ENCODE data around the gene TRMT11.

TRMT11 gene

DNA sequence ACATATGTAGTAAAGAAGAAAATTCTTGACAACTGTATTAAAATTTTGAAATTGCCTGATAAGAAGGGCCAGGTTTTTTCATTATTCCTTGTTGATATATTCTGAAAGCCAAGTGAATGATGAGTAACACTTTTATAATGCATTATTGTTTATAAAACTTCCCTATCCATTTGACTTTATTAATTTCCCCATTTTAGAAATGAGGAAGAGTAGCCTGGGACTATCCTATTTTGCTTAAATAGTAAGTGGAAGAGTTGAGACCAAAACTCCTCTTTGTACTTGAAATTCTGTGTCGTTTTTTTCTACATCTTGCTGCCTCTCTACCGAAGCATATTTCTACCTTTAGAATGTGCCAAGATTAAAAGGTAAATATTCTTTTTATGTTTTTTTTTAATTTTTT, 39.7 kb downstream of the TRMT11 start:
- Histone ChIP-seq H2AFZ (ENCODE audit: low read depth, low read length, severe bottlenecking) (no peak overlapping the region), H4K20me1 (ENCODE audit: low read depth, low read length) (no peaks in the 10 kb centered on the region), H3F3A (ENCODE audit: insufficient read depth) (peaks cover 10% of the 10 kb centered on the region; the same call in 1 of the 2 replicates), H3K9me3 (ENCODE audit: insufficient read depth, low read length) (no peaks in the 10 kb centered on the region), H3K9ac (ENCODE audit: low read length) (no peak overlapping the region), H3K4me3 (ENCODE audit: insufficient read depth, low read length, poor library complexity, severe bottlenecking) (no peak overlapping the region), H3K27ac (ENCODE audit: low read depth, low read length) (no peak overlapping the region), H3K4me2 (ENCODE audit: low read depth, low read length, poor library complexity, severe bottlenecking) (no peak overlapping the region), H3K9me2 (replicated peaks; ENCODE audit: insufficient read depth, low read length) (no peaks in the 10 kb centered on the region), H3K36me3 (ENCODE audit: low read length) (peaks cover 44% of the 10 kb centered on the region), H3K27me3 (ENCODE audit: low read length) (no peaks in the 10 kb centered on the region), H3K79me2 (ENCODE audit: insufficient read depth, low read length) (no peaks in the 10 kb centered on the region)
- TF ChIP-seq EZH2phosphoT487 (conservative IDR thresholded peaks at IDR 0.05; ENCODE audit: low read length), result no peak
- TF ChIP-seq, protein P1, sequence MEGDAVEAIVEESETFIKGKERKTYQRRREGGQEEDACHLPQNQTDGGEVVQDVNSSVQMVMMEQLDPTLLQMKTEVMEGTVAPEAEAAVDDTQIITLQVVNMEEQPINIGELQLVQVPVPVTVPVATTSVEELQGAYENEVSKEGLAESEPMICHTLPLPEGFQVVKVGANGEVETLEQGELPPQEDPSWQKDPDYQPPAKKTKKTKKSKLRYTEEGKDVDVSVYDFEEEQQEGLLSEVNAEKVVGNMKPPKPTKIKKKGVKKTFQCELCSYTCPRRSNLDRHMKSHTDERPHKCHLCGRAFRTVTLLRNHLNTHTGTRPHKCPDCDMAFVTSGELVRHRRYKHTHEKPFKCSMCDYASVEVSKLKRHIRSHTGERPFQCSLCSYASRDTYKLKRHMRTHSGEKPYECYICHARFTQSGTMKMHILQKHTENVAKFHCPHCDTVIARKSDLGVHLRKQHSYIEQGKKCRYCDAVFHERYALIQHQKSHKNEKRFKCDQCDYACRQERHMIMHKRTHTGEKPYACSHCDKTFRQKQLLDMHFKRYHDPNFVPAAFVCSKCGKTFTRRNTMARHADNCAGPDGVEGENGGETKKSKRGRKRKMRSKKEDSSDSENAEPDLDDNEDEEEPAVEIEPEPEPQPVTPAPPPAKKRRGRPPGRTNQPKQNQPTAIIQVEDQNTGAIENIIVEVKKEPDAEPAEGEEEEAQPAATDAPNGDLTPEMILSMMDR (IDR thresholded peaks at IDR 0.05; ENCODE audit: insufficient read depth, low read length, poor library complexity, severe bottlenecking), result no peak

DNA sequence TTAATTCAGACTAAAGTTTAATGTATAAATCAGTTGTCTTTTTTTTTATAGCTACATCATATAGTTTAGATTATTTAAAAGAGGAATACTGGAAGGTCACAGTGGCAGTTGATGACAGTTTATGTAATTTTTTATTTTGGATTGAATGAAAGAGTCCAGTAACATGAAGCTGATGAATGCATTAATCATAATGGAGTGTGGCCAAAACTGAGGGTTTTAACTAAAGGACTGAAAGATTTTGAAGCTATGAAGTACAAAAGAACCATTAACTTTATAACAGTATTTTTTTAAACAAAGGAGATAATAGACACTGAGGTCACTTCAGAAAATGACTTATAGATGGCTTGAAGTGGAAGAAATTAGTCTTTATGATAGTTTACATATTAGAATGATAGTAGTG, 41.3 kb downstream of the TRMT11 start:
- no peak overlapping the region for H3K4me2 ChIP-seq (ENCODE audit: low read depth, low read length, poor library complexity, severe bottlenecking)
- TF ChIP-seq EZH2phosphoT487 (conservative IDR thresholded peaks at IDR 0.05; ENCODE audit: low read length), result no peak
- TF ChIP-seq, protein P1 (IDR thresholded peaks at IDR 0.05; ENCODE audit: insufficient read depth, low read length, poor library complexity, severe bottlenecking), result no peak
- H3K9ac ChIP-seq (ENCODE audit: low read length), result no peak overlapping the region
- no peaks in the 10 kb centered on the region for H3K27me3 ChIP-seq (ENCODE audit: low read length)
- no peaks in the 10 kb centered on the region for H3K79me2 ChIP-seq (ENCODE audit: insufficient read depth, low read length)
- no peaks in the 10 kb centered on the region for H3K9me3 ChIP-seq (ENCODE audit: insufficient read depth, low read length)
- H3K9me2 ChIP-seq (replicated peaks; ENCODE audit: insufficient read depth, low read length), result no peaks in the 10 kb centered on the region
- no peak overlapping the region for H2AFZ ChIP-seq (ENCODE audit: low read depth, low read length, severe bottlenecking)
- peaks cover 32% of the 10 kb centered on the region for H3K36me3 ChIP-seq (ENCODE audit: low read length)
- H3K4me3 ChIP-seq (ENCODE audit: insufficient read depth, low read length, poor library complexity, severe bottlenecking), result no peak overlapping the region
- no peak overlapping the region for H3K27ac ChIP-seq (ENCODE audit: low read depth, low read length)
- no peaks in the 10 kb centered on the region for H4K20me1 ChIP-seq (ENCODE audit: low read depth, low read length)
- H3F3A ChIP-seq (ENCODE audit: insufficient read depth), result peaks cover 10% of the 10 kb centered on the region; the same call in 1 of the 2 replicates

GRCh38 chr6:126030045-126030444, 43.7 kb downstream of the TRMT11 start:
- Histone ChIP-seq H3K9me3 (ENCODE audit: insufficient read depth, low read length) (no peaks in the 10 kb centered on the region), H3F3A (ENCODE audit: insufficient read depth) (peaks cover 10% of the 10 kb centered on the region; the same call in 1 of the 2 replicates), H3K4me2 (ENCODE audit: low read depth, low read length, poor library complexity, severe bottlenecking) (no peak overlapping the region), H3K27ac (ENCODE audit: low read depth, low read length) (no peak overlapping the region), H3K36me3 (ENCODE audit: low read length) (peaks cover 28% of the 10 kb centered on the region), H3K27me3 (ENCODE audit: low read length) (no peaks in the 10 kb centered on the region), H3K9me2 (replicated peaks; ENCODE audit: insufficient read depth, low read length) (no peaks in the 10 kb centered on the region), H3K79me2 (ENCODE audit: insufficient read depth, low read length) (no peaks in the 10 kb centered on the region), H4K20me1 (ENCODE audit: low read depth, low read length) (no peaks in the 10 kb centered on the region), H3K9ac (ENCODE audit: low read length) (no peak overlapping the region), H2AFZ (ENCODE audit: low read depth, low read length, severe bottlenecking) (no peak overlapping the region), H3K4me3 (ENCODE audit: insufficient read depth, low read length, poor library complexity, severe bottlenecking) (no peak overlapping the region)
- TF ChIP-seq EZH2phosphoT487 (conservative IDR thresholded peaks at IDR 0.05; ENCODE audit: low read length), result no peak
- TF ChIP-seq, protein P1 (IDR thresholded peaks at IDR 0.05; ENCODE audit: insufficient read depth, low read length, poor library complexity, severe bottlenecking), result no peak

Data from SU-DHL-6 (cell line).